Nephron (organoid): ENCODE measurements around the gene PIAS2.
"Not testable (repeated sequence)": the region's sequence is repeated elsewhere in the genome, so short reads cannot be mapped to it uniquely, and the experiment has no call there.

Source experiments
- H3K27ac Mint-ChIP-seq, 3 experiments: 2 replicates each; pipeline ENCODE4 v1.8.0; 2020; ENCODE audit warnings: mixed read lengths in 3 of 3, mild to moderate bottlenecking in 2 of 3, moderate library complexity in 1 of 3
- H3K27me3 Mint-ChIP-seq: 2 replicates; pipeline ENCODE4 v1.8.0; 2021; ENCODE audit warnings: low read depth, mild to moderate bottlenecking, moderate library complexity, mixed read lengths
- H3K36me3 Mint-ChIP-seq: 2 replicates; pipeline ENCODE4 v1.8.0; 2020; ENCODE audit warnings: low read depth, mixed read lengths
- H3K4me1 Mint-ChIP-seq: 2 replicates; pipeline ENCODE4 v1.8.0; 2020; ENCODE audit warnings: mixed read lengths
- H3K4me3 Mint-ChIP-seq, 3 experiments: 2 replicates each; pipeline ENCODE4 v1.8.0; 2020; ENCODE audit warnings: mild to moderate bottlenecking in 3 of 3, mixed read lengths in 3 of 3, moderate library complexity in 2 of 3
- H3K9me3 Mint-ChIP-seq: 2 replicates; pipeline ENCODE4 v1.8.0; 2020; ENCODE audit warnings: mixed read lengths
- TF ChIP-seq, protein P1 (sequence below), 3 experiments: fragments of 200-600 bp; sonication (generic); IDR thresholded peaks; one replicate each; pipeline ENCODE4 v1.5.0; 2021; ENCODE audit warnings: antibody characterized with exemption in 3 of 3; ENCODE audit not compliant: unreplicated experiment in 3 of 3

Gene PIAS2

DNA sequence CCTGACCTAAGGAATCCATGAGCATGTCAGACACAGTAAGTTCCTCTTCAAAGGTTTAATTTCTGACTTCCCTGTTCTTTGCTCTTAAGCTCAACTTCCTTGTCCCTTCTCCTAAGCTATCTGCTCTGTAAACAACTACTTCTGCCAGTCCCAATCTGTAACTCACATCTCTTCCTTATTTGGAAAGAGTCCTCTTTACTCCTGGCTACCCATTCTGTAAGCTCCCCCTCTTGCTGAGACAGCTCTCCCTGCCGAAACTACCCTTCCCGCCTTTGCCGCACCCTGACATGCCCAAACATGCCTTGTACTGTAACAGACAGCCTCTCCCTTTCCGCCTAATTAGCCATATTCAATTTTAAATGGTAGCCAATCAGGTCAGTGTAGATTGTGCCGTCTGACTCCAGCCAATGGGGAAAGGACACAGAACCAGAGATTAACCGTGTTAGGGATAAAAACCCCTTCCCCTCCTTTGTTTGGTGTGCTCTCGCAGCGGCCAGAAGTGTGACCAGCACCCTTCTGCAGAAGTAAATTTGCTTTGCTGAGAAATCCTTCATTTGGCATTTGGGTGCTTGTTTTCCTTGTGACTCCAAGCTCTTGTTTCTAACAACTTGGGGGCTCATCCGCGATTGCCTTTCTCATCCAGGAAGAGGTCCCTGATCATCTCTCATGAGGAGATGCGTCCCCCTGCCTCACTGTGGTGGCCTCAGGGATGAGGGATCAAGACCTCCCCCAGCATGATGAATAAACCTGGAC is 49.0 kb downstream of the PIAS2 start:
- Mint-ChIP-seq H3K4me3 (no peak overlapping the region), H3K27me3 (no peaks in the 10 kb centered on the region), H3K36me3 (peaks cover 65% of the 10 kb centered on the region), H3K27ac (no peak overlapping the region), H3K4me1 (no peaks in the 10 kb centered on the region), H3K9me3 (peaks cover 39% of the 10 kb centered on the region)
- TF ChIP-seq, protein P1, sequence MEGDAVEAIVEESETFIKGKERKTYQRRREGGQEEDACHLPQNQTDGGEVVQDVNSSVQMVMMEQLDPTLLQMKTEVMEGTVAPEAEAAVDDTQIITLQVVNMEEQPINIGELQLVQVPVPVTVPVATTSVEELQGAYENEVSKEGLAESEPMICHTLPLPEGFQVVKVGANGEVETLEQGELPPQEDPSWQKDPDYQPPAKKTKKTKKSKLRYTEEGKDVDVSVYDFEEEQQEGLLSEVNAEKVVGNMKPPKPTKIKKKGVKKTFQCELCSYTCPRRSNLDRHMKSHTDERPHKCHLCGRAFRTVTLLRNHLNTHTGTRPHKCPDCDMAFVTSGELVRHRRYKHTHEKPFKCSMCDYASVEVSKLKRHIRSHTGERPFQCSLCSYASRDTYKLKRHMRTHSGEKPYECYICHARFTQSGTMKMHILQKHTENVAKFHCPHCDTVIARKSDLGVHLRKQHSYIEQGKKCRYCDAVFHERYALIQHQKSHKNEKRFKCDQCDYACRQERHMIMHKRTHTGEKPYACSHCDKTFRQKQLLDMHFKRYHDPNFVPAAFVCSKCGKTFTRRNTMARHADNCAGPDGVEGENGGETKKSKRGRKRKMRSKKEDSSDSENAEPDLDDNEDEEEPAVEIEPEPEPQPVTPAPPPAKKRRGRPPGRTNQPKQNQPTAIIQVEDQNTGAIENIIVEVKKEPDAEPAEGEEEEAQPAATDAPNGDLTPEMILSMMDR (IDR thresholded peaks at IDR 0.05; ENCODE audit: unreplicated experiment in 3 of 3), result no peak

DNA sequence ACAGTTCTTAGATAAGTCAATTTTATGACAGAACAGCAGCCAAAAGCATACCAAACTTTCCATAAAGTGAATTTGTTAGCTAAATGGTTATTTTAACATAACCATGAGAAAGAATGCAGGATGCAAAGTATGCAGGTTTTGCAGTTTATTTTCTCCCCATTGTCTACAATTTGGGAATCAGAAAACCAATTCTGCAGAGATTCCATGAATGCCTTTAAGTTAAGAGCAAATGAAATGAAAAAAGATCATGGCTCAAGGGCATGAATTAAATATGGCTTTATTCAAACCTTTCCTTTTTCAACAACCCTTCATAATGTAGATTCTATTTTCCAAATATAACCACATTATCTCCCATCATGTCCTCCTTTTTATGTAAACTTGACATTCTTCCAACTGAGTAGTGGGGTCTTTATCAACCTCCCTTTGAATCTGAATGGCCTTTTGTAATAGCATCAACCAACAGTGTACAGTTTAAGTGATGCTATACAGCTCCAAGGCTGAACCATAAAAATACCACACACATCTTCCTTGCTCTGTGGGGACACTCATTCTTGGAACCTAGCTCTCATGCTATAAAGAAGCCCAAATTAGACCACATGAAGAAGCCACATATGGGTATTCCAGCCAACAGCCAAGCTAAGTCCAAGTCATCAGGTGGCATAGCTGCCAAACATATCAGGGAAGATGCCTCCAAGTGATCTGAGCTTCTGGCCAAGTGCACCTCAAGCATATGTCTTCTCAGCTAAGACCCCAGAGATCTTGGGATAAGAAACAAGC is 49.8 kb downstream of the PIAS2 start:
- H3K4me3 Mint-ChIP-seq, result no peak overlapping the region
- H3K36me3 Mint-ChIP-seq, result peaks cover 57% of the 10 kb centered on the region

DNA sequence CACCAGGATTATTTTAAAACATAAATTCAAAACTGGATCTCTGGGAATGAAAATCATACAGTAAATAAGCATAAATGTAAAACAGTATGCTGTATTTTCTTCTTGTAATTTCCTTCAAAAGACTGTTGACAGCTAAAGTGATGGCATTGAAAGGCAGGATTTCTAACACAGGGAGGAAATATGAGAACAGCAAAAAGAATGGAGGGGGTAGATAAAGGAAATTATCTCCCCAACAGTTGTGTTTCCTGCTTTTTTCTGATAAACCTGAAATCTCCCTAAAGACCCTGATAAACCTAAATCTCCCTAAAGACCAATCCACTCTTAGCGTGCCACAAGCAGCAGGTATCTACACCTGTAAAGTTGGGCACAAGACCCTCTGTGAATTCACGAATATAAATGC is 50.8 kb downstream of the PIAS2 start:
- Mint-ChIP-seq H3K27me3 (no peaks in the 10 kb centered on the region), H3K4me1 (no peaks in the 10 kb centered on the region), H3K36me3 (peaks cover 52% of the 10 kb centered on the region), H3K4me3 (no peak overlapping the region), H3K9me3 (peaks cover 37% of the 10 kb centered on the region), H3K27ac (no peak overlapping the region)
- TF ChIP-seq, protein P1 (IDR thresholded peaks at IDR 0.05; ENCODE audit: unreplicated experiment in 3 of 3), result no peak

More for the DNA sequence above, 49.8 kb downstream of the PIAS2 start:
- TF ChIP-seq, protein P1 (IDR thresholded peaks at IDR 0.05; ENCODE audit: unreplicated experiment in 3 of 3), result no peak
- no peaks in the 10 kb centered on the region for H3K4me1 Mint-ChIP-seq
- H3K27me3 Mint-ChIP-seq, result no peaks in the 10 kb centered on the region
- peaks cover 39% of the 10 kb centered on the region for H3K9me3 Mint-ChIP-seq
- no peak overlapping the region for H3K27ac Mint-ChIP-seq

DNA sequence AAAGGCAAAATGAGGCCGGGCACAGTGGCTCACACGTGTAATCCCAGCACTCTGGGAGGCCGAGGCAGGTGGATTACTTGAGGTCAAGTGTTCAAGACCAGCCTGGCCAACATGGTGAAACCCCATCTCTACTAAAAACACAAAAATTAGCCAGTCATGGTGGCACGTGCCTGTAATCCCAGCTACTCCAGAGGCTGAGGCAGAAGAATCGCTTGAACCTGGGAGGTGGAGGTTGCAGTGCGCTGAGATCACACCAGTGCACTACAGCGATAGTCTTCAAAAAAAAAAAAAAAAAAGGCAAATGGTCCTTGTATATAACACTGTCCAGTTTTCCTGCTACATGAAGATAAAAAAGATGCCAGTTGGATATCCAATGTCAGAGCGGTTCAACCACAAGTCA is 52.1 kb downstream of the PIAS2 start:
- not testable (repeated sequence) for H3K27me3 Mint-ChIP-seq, H3K4me3 Mint-ChIP-seq, H3K4me1 Mint-ChIP-seq, H3K27ac Mint-ChIP-seq
- peaks cover 30% of the 10 kb centered on the region for H3K9me3 Mint-ChIP-seq
- peaks cover 47% of the 10 kb centered on the region for H3K36me3 Mint-ChIP-seq

DNA sequence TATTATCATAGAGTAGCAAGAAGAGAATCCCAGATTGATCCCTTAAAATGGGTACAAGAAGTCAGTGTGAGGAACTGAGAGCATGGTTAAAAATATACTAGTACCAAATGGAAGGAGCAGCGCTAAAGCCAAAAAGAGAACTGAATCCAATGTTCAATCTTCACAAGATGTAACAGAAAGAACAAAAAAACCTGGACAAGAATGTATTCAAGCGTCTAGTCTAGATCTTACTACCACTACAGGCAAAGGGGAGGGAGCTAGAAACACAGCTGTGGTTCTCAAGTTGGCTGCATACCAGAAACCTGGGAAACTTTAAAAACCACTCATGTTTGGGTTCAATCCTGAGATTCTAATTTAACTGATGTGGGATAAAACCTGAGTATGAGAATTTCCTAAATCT is 57.5 kb downstream of the PIAS2 start:
- TF ChIP-seq, protein P1 (IDR thresholded peaks at IDR 0.05; ENCODE audit: unreplicated experiment in 3 of 3), result no peak
- no peak overlapping the region for H3K4me3 Mint-ChIP-seq
- H3K36me3 Mint-ChIP-seq, result peaks cover 35% of the 10 kb centered on the region
- H3K9me3 Mint-ChIP-seq, result no peaks in the 10 kb centered on the region
- H3K27me3 Mint-ChIP-seq, result no peaks in the 10 kb centered on the region
- no peak overlapping the region for H3K27ac Mint-ChIP-seq
- H3K4me1 Mint-ChIP-seq, result peaks cover 19% of the 10 kb centered on the region

DNA sequence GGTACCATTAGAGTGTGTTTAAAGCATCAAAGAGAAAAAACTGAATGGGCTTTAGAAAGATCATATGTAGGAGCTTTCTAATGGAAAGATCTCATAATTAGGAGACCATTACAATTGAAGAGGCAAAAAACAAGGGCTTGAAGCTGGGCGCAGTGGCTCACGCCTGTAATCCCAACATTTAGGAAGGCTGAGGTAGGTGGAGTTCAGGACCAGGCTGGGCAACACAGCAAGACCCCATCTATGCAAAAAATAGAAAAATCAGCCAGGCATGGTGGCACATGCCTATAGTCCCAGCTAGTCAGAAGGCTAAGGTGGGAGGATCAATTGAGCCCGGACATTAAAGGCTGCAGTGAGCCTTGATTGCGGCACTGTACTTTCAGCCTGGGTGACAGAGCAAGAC is 59.0 kb downstream of the PIAS2 start:
- no peak overlapping the region for H3K27ac Mint-ChIP-seq
- H3K4me1 Mint-ChIP-seq, result peaks cover 19% of the 10 kb centered on the region
- no peak overlapping the region for H3K4me3 Mint-ChIP-seq
- TF ChIP-seq, protein P1 (IDR thresholded peaks at IDR 0.05; ENCODE audit: unreplicated experiment in 3 of 3), result no peak
- H3K27me3 Mint-ChIP-seq, result no peaks in the 10 kb centered on the region
- no peaks in the 10 kb centered on the region for H3K9me3 Mint-ChIP-seq
- H3K36me3 Mint-ChIP-seq, result peaks cover 44% of the 10 kb centered on the region
